ENCODE results near the gene WDR20.

WDR20 gene

DNA sequence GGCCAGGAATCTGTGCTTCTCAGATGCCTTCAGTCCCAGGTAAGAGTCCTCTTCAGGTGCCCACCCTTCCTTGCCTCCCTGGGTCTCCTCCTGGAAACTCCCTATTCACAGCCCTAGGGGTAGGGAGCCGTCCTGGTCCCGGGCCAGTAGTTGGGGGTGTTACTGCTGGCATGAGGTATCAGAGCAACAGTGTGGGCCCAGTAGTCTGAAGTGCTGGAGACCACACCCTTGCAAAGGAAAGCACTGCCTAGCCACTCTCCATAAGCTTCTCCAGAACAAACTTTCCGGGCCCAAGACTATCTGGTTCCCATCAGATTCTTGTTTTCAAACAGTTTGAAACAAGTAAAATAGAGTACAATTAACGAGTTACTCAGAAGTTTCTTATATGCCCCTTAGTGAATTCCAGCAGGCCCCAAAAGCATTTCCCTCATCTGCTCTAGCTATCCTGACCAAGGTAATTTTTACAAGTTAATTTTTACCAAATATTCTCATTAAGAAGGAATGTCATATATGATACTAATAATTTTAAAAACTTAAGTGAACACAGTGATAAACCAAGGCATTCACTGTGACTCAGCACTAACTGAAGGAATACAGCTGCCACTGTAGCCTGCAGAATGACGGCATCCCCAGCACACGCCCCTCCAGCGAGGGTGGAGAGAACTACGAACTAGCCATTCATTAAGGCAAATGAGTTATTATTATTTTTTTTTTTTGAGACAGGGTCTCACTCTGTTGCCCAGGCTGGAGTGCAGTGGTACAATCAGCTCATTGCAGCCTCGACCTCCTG lies 115.9 kb downstream of the WDR20 start:
- TF ChIP-seq, protein P1, sequence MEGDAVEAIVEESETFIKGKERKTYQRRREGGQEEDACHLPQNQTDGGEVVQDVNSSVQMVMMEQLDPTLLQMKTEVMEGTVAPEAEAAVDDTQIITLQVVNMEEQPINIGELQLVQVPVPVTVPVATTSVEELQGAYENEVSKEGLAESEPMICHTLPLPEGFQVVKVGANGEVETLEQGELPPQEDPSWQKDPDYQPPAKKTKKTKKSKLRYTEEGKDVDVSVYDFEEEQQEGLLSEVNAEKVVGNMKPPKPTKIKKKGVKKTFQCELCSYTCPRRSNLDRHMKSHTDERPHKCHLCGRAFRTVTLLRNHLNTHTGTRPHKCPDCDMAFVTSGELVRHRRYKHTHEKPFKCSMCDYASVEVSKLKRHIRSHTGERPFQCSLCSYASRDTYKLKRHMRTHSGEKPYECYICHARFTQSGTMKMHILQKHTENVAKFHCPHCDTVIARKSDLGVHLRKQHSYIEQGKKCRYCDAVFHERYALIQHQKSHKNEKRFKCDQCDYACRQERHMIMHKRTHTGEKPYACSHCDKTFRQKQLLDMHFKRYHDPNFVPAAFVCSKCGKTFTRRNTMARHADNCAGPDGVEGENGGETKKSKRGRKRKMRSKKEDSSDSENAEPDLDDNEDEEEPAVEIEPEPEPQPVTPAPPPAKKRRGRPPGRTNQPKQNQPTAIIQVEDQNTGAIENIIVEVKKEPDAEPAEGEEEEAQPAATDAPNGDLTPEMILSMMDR (conservative IDR thresholded peaks at IDR 0.05), result no peak
- H3K27ac ChIP-seq, result no peak overlapping the region

DNA sequence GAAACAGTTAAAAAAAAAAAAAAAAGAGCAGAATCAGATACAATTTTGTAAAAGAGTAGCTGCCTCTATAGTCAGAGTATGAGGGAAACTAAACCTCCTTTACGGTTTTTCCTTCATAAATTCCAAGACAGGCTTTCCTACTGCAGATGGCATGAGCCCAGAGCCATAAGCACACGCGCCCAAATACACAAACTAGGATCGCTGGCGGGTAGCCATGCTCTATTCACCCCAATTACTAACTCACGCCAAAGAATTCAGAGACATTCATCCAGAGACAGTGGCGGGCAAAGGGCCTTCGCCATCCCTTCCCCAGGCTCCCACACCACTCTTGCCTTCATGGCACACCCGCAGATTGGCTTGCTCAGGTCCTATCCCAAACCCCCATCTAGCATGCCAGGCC lies 117.0 kb downstream of the WDR20 start:
- no peak overlapping the region for H3K27ac ChIP-seq
- TF ChIP-seq, protein P1 (conservative IDR thresholded peaks at IDR 0.05), result no peak

DNA sequence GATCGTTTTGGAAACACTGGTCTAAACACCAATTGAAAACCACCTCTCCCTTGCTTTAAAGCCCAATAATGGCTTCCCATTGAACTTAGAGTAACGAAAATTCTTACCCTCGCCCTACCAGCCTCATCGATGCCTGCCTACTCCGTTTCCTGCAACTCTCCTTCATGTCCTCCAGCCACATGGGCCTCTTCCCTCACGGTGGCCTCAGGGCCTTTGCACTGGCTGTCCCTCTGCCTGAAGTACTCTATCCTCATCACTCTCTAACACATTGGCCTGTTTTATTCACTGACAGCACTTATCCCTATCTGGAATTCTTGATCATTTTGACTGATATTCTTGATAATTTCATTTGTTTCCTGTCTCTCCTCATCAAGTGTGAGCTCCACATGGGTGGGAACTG lies 118.4 kb downstream of the WDR20 start:
- TF ChIP-seq, protein P1 (conservative IDR thresholded peaks at IDR 0.05), result no peak
- no peak overlapping the region for H3K27ac ChIP-seq
